Small intestine (tissue), 16 donors: ENCODE measurements around the gene ZNF418. TPM values are rescaled to one million over a fixed set of nuclear protein-coding genes. Genes with fewer than 3 reads are reported as not detected.

Experiments
- DNase-seq, 2 donors: peaks; one replicate each; pipeline versions ENCODE4 v3.0.0 to v3.0.0-alpha.2; 2013
- FAIRE-seq: peaks from 2 replicates; lab custom pipeline; 2012; peaks lifted over from hg19 to GRCh38; lab: Jason Lieb, UNC
- H3K27ac ChIP-seq, 3 donors: one replicate each; pipeline ENCODE4 v1.5.1; 2013; ENCODE audit warnings: low read length in 2 of 3, mild to moderate bottlenecking in 2 of 3, control low read depth in 1 of 3, inconsistent platforms in 1 of 3, low read depth in 1 of 3, moderate library complexity in 1 of 3
- H3K27me3 ChIP-seq, 3 donors: one replicate each; pipeline ENCODE4 v1.6.1; 2013; ENCODE audit warnings: low read length in 3 of 3, inconsistent platforms in 1 of 3; ENCODE audit not compliant: control insufficient read depth in 3 of 3, insufficient read depth in 3 of 3
- H3K36me3 ChIP-seq, 3 donors: one replicate each; pipeline ENCODE4 v1.6.1; 2013; ENCODE audit warnings: low read length in 3 of 3, inconsistent platforms in 1 of 3, low read depth in 1 of 3, mild to moderate bottlenecking in 1 of 3, moderate library complexity in 1 of 3; ENCODE audit not compliant: control insufficient read depth in 3 of 3, insufficient read depth in 2 of 3
- H3K4me1 ChIP-seq, 3 donors: one replicate each; pipeline ENCODE4 v1.6.1; 2013; ENCODE audit warnings: low read length in 2 of 3, inconsistent platforms in 1 of 3, low read depth in 1 of 3, mild to moderate bottlenecking in 1 of 3, moderate library complexity in 1 of 3; ENCODE audit not compliant: control insufficient read depth in 3 of 3, insufficient read depth in 2 of 3
- H3K4me3 ChIP-seq, 3 donors: one replicate each; pipeline ENCODE4 v1.5.1; 2013; ENCODE audit warnings: low read length in 3 of 3, control low read depth in 1 of 3, inconsistent platforms in 1 of 3, low read depth in 1 of 3, mild to moderate bottlenecking in 1 of 3, moderate library complexity in 1 of 3
- H3K9me3 ChIP-seq, 2 donors: one replicate each; pipeline ENCODE4 v1.6.1; 2013; ENCODE audit warnings: low read depth in 1 of 2, low read length in 1 of 2; ENCODE audit not compliant: control insufficient read depth in 2 of 2, insufficient read depth in 1 of 2
- WGBS, 3 donors: extraction: QIAGEN DNeasy Blood & Tissue Kit; methylation state at CpG; one replicate each; pipeline ENCODE4 v1.1.7; 2013; 5-methylcytosine and 5-hydroxymethylcytosine counted together
- long read RNA-seq, 10 donors: transcript quantifications; one replicate each; lab custom pipeline, GENCODE V29; 2026
- polyA plus RNA-seq, 4 donors: library from polyadenylated mRNA; stranded (reverse) in 3 of 4; unstranded in 1 of 4; fragments of 200-250 nt in 3 of 4; fragments of 120-200 nt in 1 of 4; gene quantifications; one replicate each; pipeline versions ENCODE4 v1.2.1 to v1.2.3, GENCODE V29; 2013
- donor health status: healthy with polysubstance abuse.
- donor health status: control.
- donor health status: control.
- donor health status: Bipolar disorder and iron deficiency.
- donor health status: healthy.

ZNF418 gene
- 10 to 100 TPM in 1 of 4 donors, 1 to 10 TPM in 3; 2.5 to 14.1 (median 5.0) TPM for polyA plus RNA-seq
- long read RNA-seq, donor 1 = 0 reads
- long read RNA-seq, donor 2 = 0 reads
- long read RNA-seq, donor 3 = 0 reads
- long read RNA-seq, donor 4 = 0 reads
- long read RNA-seq, donor 5, partial matches to known transcripts = 0 of 1 reads
- long read RNA-seq, donor 5, other reads (novel, unspliced or antisense) = 0 of 1 reads
- long read RNA-seq, donor 6 = 0 reads
- long read RNA-seq, donor 7, partial matches to known transcripts = 0 of 2 reads
- long read RNA-seq, donor 7, other reads (novel, unspliced or antisense) = 0 of 2 reads
- long read RNA-seq, donor 8, partial matches to known transcripts = 0 of 1 reads
- long read RNA-seq, donor 8, other reads (novel, unspliced or antisense) = 0 of 1 reads
- long read RNA-seq, donor 9 = 0 reads
- long read RNA-seq, donor 10 = 0 reads

GRCh38 chr19:57934820-57935665 is at the start of gene ZNF418:
TSS of gene ZNF418 (minus strand) at chr19:57935402. CDS start at chr19:57933822, 1,580 bp downstream.
- H3K27me3 ChIP-seq = no peaks in the 10 kb centered on the region
- peaks cover 5 to 74% of the 10 kb centered on the region in 2 donors for H3K9me3 ChIP-seq
- FAIRE-seq (no peak), DNase-seq (peak; percentile 74 to 89)
- peak within 1 kb of the TSS in 2 of 3 donors; percentile 68 to 77 for H3K27ac ChIP-seq
- H3K4me3 ChIP-seq = peak within 1 kb of the TSS; percentile 47 to 82 (median 58)
- WGBS, 3 donors = 5 to 18% (median 17%) methylated on average over 54 of the region's 54 CpGs
- H3K36me3 ChIP-seq = peaks cover 0 to 25% (median 4%) of the 10 kb centered on the region in 3 donors
- no peaks in the 10 kb centered on the region for H3K4me1 ChIP-seq

- DNase-seq (no peak), FAIRE-seq (no peak)
- 95 to 97% (median 96%) methylated on average over 3 of the region's 3 CpGs for WGBS, 3 donors
- no peak overlapping the region for H3K27ac ChIP-seq
- no peaks in the 10 kb centered on the region for H3K27me3 ChIP-seq
- H3K9me3 ChIP-seq = peaks cover 12 to 89% of the 10 kb centered on the region in 2 donors
- no peaks in the 10 kb centered on the region for H3K4me1 ChIP-seq
- H3K36me3 ChIP-seq = peaks cover 23 to 28% (median 28%) of the 10 kb centered on the region in 3 donors
- no peak overlapping the region for H3K4me3 ChIP-seq
Measured at GRCh38 chr19:57978586-57979289, 43.5 kb upstream of the ZNF418 start.

- FAIRE-seq (no peak), DNase-seq (no peak)
- WGBS, 3 donors = 95 to 99% (median 97%) methylated on average over 4 of the region's 4 CpGs
- H3K4me3 ChIP-seq = no peak within 1 kb of the TSS
- H3K27me3 ChIP-seq = no peaks in the 10 kb centered on the region
- H3K36me3 ChIP-seq = peaks cover 4 to 13% (median 6%) of the 10 kb centered on the region in 3 donors
- peaks cover 12 to 91% of the 10 kb centered on the region in 2 donors for H3K9me3 ChIP-seq
- H3K4me1 ChIP-seq = no peaks in the 10 kb centered on the region
- H3K27ac ChIP-seq = no peak within 1 kb of the TSS
Measured at GRCh38 chr19:57974434-57974833, 39.2 kb upstream of the ZNF418 start, which contains the start of gene C19orf18. TSS of gene C19orf18 (minus strand) at chr19:57974534. CDS start at chr19:57974432, 102 bp downstream.

- Histone ChIP-seq H3K36me3 (no peaks in the 10 kb centered on the region), H3K27ac (no peak overlapping the region), H3K4me1 (no peaks in the 10 kb centered on the region), H3K4me3 (no peak overlapping the region), H3K27me3 (no peaks in the 10 kb centered on the region), H3K9me3 (peaks cover 0 to 84% of the 10 kb centered on the region in 2 donors)
- WGBS, 3 donors = 83 to 95% (median 91%) methylated on average over 8 of the region's 8 CpGs
- DNase-seq = no peak
- no peak for FAIRE-seq
Measured at GRCh38 chr19:57964761-57965160, 29.6 kb upstream of the ZNF418 start.

- Histone ChIP-seq H3K4me1 (no peaks in the 10 kb centered on the region), H3K27me3 (no peaks in the 10 kb centered on the region), H3K4me3 (no peak overlapping the region), H3K27ac (no peak overlapping the region), H3K36me3 (no peaks in the 10 kb centered on the region), H3K9me3 (peaks cover 0 to 79% of the 10 kb centered on the region in 2 donors)
- WGBS, 3 donors = 82 to 90% (median 82%) methylated on average over 1 of the region's 1 CpG
- FAIRE-seq = no peak
- no peak for DNase-seq
Measured at GRCh38 chr19:57961785-57962184, 26.6 kb upstream of the ZNF418 start.

- no peak for FAIRE-seq
Measured at GRCh38 chr19:57954996-57955395, 19.8 kb upstream of the ZNF418 start.

GRCh38 chr19:57949702-57950101 is 14.5 kb upstream of the ZNF418 start:
- FAIRE-seq = no peak
- 92 to 95% (median 92%) methylated on average over 11 to 12 of the region's 12 CpGs for WGBS, 3 donors
- peaks cover 6 to 69% of the 10 kb centered on the region in 2 donors for H3K9me3 ChIP-seq

More at GRCh38 chr19:57954996-57955395, 19.8 kb upstream of the ZNF418 start:
- DNase-seq = no peak
- no peaks in the 10 kb centered on the region for H3K36me3 ChIP-seq
- no peaks in the 10 kb centered on the region for H3K27me3 ChIP-seq
- H3K9me3 ChIP-seq = peaks cover 4 to 77% of the 10 kb centered on the region in 2 donors
- no peak overlapping the region for H3K27ac ChIP-seq
- WGBS, 3 donors = 88 to 93% (median 91%) methylated on average over 4 of the region's 4 CpGs
- H3K4me1 ChIP-seq = no peaks in the 10 kb centered on the region
- no peak overlapping the region for H3K4me3 ChIP-seq

More at GRCh38 chr19:57949702-57950101, 14.5 kb upstream of the ZNF418 start:
- H3K4me1 ChIP-seq = peaks cover 0 to 8% (median 6%) of the 10 kb centered on the region in 3 donors
- H3K27me3 ChIP-seq = no peaks in the 10 kb centered on the region
- no peak overlapping the region for H3K27ac ChIP-seq
- peaks cover 0 to 4% (median 2%) of the 10 kb centered on the region in 3 donors for H3K36me3 ChIP-seq
- H3K4me3 ChIP-seq = no peak overlapping the region
- no peak for DNase-seq
